Non-pigmented ciliary epithelial cell (primary cell): ENCODE results near the gene DUS1L.

Experiments used
- DNase-seq: peaks from one replicate; pipeline ENCODE4 v3.0.0-alpha.2; 2010; ENCODE audit warnings: low read depth

DUS1L gene

DNA sequence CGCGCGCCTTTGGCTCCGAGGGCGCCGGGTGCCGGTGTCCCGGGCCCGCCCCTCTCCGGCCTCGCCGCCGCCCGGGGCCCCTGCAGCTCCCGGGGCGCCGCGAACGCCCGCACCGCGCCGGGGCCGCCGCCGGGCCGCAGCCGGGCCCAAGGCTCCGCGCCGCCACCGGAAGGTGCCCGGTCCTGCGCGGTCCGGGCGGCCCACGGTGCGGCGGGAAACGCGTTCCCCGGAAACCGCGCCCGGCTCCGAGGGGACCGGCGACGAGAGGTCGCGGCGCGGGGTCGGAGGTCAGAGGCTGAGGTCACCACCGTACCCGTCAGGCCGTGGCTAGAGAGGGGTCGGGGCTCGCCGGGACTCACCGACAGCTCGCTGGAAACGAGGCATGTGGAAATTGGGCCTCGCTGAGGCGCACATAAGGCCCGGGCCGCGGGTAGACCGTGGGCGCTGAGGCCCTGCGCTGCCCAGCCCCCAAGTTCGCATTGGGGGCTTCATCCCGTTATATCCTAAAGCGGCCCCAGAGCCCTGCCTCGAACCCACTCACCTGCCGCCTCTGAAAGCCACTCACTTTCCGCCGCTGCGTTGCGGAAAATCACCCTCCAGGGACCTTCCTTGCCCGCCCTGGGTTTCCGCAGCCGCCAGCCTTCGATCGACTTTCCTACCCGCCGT, at the start of gene DUS1L:
DUS1L (minus strand) TSS at position 167 of the 666 bp plus-strand sequence. CDS start 745 bp downstream, outside the sequence.
- no peak for DNase-seq

DNA sequence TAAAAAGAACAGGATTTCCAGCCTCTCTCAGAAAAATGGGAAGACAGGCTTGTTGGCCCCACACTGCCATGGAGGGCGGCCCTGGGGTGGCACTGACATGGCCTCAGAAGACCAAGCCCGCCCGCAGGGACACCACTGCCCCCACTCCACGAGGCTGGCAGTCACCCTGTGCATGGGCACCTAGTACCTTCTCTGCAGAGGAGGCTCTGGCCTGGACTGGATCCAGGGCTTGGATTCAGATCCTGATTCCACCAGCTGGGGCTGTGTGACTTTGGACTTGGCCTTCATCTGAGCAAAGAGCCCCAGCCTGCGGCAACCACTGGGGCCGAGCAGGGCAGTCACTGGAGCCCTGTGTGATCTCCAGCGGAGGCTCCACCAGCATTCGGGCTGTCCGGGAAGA, 49.3 kb upstream of the DUS1L start:
- no peak for DNase-seq

DNA sequence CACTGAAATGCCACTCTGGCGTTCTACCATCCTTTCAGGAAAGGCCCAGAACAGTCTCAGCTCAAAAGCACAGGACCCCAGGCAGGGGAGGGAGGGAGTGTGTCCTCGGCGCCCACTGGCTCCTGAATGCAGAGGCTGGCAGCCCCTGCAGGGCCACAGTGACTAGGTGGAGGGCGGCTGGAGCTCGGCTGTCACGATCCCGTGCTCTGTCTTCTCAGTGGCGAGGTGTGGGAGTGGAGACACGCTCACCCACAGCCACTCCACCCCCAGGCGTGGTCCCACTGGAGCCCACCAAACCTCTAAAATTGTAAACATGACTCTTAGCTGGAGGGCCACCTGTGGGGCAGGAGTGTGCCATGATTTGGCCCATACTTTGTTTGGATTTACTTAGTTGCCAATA, 48.8 kb upstream of the DUS1L start:
- no peak for DNase-seq

DNA sequence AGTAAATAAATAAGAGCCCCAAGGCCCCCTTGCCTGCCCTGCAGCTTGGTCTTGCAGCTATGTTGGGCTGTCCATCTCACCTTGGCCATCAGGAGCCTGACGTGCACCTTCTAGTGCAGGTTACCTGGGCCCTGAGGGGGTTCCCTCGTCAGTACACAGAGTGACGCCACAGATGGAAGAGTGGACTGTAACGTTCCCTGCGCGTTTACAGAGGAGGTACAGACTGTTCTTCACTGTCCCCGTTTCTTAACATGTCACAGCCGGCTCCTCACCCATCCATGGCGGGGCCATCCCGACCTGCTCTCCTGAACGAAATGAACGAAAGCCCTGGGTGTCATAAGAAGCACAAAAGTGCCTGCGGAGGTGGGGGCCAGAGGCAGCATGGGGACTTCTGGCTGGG, 48.3 kb upstream of the DUS1L start:
- DNase-seq, result no peak

DNA sequence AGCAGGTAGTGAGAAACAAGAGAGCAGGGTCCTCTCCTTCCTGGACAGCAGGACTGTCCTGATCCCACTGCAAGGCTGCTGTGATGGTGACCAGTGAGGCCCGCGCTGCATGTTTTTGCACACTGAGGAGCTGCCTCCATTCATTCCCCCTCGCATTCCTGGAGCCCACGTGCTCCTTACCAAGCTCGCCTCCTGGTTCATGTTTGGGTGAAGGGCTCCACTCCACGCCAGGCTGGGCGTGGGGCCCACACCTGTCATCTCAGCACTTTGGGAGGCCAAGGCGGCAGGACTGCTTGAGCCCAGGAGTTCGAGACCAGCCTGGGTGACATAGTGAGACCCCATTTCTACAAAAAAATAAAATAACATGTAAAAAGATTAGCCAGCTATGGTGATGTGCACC, 47.8 kb upstream of the DUS1L start:
- no peak for DNase-seq

DNA sequence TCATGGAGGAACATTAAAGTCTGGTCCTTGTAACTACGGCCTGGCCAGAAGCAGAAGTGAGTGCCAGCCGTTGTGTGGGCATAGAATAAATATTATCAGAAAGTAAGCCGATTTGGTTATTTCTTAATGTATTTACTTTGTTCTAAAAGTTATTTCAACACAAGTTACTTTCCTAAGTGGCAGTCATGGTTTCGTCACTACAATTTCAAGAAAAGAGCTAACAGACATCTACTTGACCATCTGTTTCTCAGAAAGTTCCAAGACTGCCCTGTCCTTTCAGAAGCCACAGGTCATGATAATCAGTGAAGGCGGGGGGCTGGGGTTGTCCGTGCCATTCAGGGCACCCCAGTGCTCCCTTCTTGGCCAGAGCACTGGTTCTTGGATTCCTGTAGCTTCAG, 47.3 kb upstream of the DUS1L start:
- DNase-seq, result no peak

DNA sequence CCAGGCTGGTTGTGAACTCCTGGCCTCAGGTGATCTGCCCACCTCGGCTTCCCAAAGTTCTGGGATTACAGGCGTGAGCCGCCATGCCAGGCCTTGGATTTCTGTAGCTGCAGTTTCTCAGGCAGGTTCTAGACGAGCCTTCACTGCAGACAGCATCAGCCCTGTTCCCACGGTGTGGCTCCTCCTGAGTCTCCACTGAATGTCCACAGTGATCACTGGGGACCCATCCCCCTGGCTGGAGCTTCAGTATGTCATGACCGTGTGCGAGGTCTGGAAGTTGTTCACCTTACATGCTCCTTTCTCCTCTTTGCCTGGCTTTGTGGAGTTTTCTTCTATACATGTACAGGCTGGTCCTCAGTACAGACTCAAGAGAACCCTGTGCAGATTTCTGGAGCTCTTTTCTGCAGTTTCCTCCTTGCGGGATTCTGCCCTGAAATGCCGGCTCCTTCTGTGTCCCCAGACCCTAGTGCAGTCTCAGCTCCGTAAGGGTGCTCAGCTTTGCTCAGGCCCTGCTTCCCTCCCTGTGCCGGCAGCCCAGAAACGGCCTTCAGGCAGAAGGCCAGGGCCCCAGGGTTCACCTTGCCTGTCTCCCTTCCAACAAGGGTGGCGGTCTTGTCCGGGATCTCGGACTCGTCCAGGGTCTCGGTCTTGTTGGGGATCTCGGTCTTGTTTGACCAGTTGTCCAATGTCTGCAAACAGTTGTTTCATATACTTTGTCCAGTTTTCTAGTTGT, 46.7 kb upstream of the DUS1L start:
- no peak for DNase-seq

DNA sequence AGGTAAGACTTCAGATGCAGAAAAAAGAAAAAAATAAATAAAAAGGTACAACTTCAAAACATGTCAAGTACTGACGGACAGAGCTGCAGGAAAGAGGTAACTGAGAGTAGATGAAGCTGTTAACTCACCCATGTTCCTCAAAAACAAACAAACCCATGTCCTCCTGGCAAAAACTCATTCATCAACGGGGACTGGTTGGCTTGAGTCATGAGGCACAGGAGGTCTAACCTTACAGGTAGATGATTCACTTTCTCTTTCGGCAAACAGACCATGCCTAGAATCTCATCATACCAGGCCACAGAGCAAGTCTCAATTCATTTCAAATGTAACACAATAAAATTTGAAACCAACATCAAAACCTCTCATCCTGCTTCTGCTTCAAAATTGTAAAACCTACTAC, 44.7 kb upstream of the DUS1L start:
- DNase-seq, result no peak

DNA sequence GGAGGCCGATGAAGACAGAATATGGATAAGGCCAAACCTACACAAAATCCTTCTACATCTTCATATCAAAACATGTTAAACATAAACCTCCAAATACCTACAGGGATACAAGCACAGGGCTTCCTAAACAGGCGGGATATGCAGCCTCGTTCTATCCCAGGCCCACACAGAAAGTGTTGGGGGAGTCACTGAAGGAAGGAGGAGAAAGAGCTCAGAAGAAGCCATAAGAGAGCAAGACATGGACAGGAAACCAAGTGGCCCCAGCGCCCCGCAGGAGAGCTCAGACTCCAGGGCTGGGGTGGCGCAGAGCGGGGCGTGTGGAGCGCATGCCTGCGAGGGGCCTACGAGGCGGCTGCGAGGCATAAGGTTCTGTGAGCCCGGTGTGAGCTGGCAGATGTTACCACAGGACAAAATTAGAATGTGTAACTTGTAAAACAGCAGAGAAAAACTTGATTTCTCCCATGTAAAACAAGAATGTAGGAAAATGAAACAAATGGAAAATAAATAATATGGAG, 43.4 kb upstream of the DUS1L start:
- no peak for DNase-seq

DNA sequence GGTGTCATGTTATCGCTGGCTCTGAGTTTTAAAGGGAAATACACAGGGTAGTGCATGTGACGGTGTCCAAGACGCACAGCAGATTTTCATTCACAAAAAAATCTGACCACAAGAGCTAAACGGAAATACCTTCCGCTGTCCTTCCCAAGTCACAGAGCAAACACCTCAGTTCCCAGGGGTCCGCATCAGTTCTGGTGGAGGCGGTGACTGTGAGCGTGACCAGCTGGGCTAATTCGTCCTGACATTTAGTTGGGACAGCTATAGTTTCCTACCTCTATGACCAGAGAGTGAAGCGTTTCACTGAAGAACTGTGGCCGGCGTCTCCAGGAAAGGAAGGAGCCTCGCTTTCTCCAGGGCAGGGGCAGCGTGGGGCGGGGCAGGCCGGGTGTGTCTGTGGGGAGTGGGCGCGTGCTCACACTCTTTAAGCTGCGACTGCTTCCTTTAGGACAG, 42.9 kb upstream of the DUS1L start:
- DNase-seq, result no peak

DNA sequence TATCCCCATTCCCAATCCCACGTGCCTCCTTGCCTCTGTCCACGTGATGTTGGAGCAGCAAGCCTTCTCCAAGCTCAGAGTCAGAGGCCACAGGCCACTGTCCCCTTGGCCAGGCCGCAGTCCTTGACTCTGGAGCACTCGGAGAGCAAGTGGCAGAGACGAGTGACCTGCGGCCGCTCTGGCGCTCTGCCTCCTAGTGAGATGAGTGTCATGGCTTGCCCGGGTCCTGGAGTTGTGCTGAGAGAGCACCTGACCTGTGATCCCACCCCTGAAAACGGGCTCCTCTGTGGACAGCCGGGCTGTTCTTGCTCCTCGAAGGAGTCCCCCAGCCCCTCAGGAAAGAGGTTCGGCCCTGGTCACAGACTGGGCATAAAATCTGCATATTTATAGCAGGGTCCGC, 42.4 kb upstream of the DUS1L start:
- DNase-seq, result no peak

DNA sequence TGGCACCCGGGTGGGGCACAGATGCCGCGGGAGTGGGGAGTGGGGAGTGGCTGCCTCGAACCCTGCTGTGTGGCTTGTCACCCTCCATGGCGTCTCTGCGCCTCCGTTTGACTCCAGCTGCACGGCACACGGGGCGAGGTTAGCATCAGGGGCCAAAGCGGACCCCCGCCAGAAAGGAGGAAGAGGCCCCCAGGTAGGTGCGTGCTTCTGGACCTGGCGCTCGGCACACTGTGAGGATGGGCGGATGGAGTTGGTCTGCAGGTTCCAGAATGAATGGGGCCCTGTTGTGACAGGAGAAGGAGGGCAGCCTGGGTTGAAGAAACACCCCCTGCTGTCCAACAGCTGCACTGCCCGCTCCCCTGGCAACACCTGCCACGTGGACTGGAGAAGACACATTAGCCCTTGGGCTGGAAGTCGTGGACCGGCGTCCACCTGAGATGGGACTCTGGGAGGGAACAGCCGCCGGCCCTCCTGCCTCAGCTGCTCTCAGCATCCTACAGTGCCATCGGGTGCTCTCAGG, 41.8 kb upstream of the DUS1L start:
- no peak for DNase-seq

DNA sequence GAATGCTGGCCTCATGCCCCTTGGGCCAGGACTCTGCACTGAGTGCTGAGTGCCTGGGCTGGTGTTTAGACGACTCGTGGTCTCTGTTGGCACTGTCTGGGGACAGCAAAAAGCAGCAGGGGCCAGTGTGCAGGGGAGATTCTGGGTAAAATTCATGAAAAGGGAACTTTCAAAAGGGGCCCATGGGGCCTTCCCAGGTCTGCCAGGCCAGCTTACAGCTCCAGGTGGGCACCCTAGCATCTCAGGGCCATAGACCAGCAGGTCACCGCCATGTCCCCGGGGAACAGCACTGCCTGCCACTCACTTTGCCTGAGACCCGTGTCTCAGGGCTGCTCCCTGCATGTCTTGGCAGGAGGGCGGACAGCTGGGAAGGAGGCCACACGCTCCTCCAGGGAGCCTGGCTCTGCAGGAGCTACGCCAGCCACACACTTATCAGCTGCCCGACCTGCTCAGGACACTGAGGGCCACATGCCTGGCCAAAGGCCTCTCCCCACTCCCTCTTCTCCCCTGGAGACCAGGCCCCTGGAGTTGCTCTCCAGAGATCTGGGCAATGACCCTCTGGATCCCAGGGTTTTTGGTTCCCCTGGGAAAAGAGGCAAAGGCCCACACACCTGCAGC, 41.2 kb upstream of the DUS1L start:
- no peak for DNase-seq

DNA sequence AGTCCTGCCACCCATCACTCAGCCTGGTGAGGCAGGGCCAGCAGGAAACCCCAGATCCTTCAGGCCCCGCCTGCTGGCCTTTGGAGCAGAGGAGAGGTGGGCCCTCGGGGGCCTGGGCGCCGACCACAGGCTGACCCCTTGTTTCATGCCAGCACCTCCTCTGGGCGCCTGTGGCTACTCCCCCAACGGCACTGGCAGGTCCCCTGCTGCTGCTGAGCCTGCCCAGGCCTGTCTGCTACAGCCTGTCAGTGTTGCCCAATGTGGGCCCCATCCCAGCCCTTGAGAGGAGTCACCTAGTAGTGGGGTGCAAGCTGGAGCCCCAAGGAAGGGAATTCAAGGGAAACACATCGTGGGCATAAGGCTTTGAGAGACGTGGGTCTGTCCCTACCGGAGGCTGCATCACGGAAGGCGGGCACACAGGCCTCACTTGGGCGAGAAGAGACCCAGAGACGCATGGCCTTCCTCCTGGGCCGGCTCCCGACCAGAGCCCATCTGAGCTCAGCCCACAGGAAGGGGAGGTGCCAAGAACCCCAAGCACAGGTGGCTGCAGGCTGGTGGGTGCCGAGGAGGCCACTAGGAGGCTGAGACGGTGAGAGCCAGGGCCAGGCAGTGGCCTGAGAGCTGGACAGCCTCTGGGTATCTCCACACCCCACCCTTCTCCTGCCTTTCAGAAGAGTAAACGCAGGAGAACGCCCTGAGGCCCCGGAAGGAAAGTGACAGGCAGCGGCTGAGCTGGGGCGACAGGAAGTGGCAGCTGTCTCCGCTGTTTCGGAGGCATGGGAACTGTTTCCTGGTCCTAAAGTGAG, 40.5 kb upstream of the DUS1L start:
- no peak for DNase-seq

DNA sequence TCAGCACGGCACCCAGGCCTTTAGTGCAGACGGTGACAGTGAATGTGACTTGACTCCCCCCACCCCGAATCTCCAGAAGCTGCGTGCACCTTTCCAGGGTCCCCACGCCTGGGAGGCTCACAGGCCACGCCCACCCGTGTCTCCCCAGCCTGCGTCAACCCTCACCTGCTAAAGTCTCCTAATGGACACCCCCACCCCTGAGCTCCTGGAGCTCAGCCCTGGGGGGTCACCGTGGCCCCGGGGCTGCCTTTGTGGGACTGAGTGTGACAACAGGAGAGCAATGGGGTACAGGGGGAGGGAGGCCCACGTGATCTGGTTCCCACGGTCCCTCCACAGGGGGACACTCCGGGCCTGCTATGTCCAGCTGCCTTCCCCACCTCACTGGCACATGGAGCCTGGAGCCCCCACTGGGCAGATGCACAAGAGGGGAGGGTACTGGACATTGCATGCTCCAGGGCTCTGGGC, 39.8 kb upstream of the DUS1L start:
- DNase-seq, result no peak

DNA sequence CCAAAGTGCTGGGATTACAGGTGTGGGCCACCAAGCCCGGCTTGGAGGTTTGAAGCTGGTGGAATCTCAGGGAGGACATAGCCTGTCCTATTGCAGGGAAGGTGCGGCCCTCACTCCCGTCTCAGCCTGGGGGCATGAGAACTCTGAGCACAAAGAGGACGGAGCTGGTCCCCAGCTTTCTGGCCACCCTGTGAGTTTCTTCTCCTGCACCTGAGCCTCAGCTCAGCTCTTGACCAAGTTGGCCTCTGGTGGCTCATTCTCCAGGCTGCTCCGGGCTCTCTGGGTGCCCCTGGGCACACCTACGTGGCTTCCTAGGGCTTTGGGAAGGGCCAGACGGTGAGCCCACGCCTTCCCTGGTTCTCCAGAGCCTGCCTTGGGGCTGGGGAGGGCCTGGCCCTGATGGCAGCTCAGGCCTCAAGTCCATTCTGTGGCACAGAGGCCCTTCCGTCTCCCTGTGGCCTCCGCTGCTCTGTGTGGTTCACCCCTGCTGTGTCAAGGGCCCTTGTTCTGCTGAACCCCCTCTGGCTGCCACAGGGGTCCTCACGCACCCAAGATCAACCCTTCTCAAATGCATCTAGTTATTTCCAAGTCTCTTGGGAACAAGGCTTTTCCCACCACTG, 39.3 kb upstream of the DUS1L start:
- no peak for DNase-seq

DNA sequence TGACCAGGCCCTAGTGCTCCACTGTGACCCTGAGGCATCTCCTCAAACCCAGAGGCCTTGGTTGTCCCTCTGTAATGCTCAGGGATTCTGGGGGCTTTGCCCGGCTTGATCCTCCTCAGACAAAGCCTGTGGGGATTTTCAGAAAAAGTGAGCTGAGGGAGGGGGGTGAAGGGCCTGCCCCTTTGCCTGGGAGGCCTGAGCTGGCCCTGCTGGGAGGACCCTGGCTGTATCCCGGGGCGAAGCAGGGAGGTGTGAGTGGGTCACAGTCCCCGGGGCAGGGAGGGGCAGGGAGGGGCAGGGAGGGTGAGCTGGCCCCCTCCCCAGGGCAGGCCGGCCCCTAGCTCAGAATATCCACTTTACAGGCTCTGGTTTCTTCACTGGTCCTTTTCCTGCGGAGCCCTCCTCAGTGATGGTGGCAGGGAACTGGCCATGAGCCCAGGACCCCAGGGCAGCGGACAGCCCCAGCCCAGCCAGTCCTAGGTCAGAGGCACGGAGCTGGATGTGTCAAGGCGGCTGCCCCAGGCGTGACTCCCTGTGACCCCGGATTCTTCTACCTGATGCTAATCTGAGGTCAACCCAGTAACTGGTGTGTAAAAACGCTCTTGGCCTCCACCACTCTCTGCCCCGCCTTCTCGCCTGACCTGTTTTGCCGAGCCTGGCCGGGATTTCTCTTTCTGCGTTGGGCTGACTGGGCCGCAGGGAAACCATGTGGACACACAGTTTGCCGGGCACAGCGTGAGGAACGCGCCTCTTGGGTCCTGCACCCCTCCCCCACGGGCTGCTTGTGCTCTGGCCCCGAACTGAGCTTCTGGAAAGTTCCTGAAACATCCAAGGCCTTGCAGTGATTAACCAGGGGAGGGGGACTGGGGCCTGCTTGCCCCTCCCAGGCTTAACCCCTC, 38.2 kb upstream of the DUS1L start:
- DNase-seq, result no peak

DNA sequence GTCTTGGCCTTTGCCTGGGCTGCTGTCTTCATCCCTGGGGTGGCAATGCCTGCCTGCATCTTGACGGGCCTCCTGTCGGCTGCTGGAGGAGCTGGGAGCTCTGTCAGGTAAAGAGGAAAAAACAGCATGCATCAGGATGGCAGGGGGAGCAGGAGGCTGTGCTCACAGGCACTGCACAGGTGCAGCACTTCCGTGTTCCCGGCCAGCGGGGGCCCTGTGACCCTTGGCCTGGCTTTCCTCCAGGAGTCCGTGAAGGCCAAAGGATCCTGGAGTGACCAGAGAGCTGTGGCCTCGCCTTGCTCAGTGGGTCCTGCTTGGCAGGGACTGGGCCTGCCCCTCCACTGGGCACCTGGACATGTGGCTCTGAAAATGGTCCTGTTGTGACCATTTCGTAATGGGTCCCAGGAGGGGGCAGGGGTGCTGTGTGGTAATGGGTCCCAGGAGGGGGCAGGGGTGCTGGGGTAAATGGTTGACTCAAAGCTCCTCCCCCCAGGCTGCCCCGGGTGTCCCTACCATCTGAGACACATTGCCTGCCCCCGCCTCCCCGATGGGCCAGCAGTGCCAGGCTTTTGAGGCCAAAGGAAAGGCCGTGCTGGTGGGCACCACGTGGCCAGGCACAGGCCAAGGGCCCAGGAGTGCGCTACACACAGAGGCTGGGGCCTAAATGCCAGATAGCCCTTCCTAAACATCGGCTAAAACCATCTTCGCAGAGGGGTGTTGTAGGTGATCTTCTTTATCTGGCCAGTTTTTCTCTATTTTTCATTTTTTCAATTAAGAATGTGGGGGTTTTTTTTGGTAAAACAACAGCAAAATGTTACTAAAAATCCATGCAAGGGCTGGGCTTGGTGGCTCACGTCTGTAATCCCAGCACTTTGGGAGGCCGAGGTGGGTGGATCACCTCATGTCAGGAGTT, 36.4 kb upstream of the DUS1L start:
- DNase-seq, result no peak

DNA sequence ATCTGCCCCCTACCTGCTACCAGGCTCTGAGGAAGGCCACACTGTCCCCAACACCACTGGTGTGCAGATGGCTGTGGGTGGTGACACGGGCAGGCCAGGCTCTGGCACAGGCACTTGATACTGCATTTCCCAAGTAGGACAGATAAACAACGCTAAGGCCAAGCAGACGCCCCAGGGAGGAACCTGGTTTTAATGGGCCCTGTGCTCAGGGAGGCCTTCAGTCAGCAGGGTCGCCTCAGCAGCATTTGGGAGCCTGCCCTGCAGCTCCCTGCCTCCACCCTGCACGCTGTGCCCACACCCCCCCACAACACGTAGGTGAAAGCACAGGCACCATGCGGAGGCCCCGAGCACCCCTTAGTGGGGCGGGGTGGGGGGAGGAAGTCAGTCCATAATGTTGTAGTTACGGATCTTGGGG, 35.7 kb upstream of the DUS1L start:
- DNase-seq, result no peak
